CD4-positive, alpha-beta T cell treated with Interferon gamma for 1 hour (primary cell): ENCODE data around the gene CDYL2.
A peak's percentile ranks its signal among the peaks of the same experiment; 100 is the strongest.
"Not testable (repeated sequence)": the region's sequence is repeated elsewhere in the genome, so short reads cannot be mapped to it uniquely, and the experiment has no call there.

ENCODE experiments used
- DNase-seq: peaks from one replicate; pipeline ENCODE4 v3.0.0-alpha.2; 2020

CDYL2 gene

GRCh38 chr16:80806927-80807340, 2.5 kb upstream of the CDYL2 start:
- peak; percentile 29 for DNase-seq

- no peak for DNase-seq
Measured at GRCh38 chr16:80806289-80806688, 1.9 kb upstream of the CDYL2 start.

DNA sequence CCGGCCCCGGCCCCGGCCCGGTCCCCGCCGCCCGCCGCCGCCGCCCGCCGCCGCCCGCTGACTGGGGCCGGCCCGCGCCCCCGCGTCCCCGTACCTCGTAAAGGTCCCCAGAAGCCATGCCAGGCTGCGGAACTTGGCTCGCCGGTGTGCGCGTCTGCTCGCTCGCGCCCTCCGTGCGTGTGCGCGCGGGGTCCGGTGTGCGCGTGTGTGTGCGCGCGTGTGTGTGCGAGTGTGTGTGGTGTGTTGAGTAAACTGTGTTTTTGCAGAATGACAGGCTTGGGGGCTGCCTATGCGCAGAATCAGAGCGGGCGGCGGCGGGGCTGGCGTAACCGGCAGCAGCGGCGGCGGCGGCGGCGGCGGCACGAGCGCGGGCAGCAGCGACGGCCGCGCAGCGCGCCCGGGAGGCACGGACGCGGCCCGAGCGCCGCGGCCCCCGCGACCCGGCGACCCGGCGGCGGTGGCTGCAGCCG, 307 bp downstream of the CDYL2 start:
- DNase-seq: peak; percentile 55

- peak; percentile 34 for DNase-seq
Measured at GRCh38 chr16:80803339-80804055, 901 bp downstream of the CDYL2 start.

GRCh38 chr16:80802902-80803301, 1.5 kb downstream of the CDYL2 start:
- no peak for DNase-seq

- DNase-seq: no peak
Measured at GRCh38 chr16:80802138-80802537, 2.3 kb downstream of the CDYL2 start.

DNA sequence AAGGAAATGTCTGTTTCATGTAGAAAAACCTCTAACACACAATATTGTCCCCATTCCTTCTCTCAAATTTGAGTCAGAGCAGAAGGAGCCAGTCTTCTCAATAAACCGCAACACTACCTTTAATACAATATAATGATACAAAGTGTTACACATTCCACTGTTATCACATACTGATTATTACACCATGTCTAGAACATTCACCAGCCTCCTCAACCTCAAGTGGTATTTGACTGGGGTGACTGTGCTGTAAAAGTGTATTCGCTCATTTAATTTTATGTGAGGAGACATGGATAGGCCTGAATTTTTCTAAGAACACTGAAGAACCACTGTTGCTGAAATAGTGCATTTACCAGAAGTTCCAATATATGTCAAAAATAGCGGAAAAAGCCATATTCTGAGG, 10.3 kb downstream of the CDYL2 start:
- no peak for DNase-seq

GRCh38 chr16:80792031-80792430, 12.4 kb downstream of the CDYL2 start:
- no peak for DNase-seq

DNA sequence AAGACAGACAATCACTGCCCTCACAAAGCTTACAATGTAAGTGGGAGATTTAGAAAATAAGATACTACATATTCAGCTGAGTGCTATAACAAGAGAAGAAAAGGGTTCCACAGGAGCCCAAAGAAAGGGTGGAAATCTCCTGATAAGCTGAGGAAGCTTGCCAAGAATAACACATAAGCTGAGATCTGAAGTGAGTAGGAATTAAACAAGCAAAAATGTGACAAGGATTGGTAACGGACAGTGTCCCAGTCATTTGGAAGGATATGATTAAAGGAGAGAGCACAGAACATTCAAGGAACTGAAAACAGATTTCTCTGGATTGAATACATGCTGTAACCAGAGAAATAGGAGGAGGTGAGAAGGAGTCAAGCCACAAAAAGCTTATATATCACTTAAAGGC, 13.0 kb downstream of the CDYL2 start:
- DNase-seq: no peak

DNA sequence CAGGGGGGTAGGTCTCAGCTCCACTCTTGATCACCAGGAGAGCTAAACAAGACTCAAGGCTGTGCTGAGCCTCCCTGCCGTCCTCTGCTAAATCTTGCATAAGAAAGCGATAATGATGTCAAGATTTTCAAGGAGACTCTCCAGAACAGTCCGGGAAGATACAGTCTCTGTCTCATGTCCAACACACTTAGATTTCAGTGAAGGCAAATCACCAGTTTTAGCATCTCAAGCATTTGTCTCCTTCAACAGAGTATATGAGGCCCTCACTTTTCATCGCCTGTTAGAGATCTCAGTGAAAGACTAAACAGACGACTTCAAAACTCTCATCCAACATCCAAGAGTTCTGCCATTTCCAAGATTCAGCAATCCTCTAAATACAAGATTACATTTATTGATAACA, 13.6 kb downstream of the CDYL2 start:
- DNase-seq: no peak

GRCh38 chr16:80788027-80788426, 16.4 kb downstream of the CDYL2 start:
- DNase-seq: no peak

DNA sequence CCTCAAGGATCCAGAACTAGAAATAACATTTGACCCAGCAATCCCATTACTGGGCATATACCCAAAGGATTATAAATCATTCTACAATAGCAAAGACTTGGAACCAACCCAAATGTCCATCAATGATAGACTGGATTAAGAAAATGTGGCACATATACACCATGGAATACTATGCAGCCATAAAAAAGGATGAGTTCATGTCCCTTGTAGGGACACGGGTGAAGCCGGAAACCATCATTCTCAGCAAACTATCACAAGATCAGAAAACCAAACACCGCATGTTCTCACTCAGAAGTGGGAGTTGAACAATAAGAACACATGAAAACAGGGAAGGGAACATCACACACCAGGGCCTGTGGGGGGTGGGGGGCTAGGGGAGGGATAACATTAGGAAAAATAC, 17.8 kb downstream of the CDYL2 start:
- DNase-seq: not testable (repeated sequence)

DNA sequence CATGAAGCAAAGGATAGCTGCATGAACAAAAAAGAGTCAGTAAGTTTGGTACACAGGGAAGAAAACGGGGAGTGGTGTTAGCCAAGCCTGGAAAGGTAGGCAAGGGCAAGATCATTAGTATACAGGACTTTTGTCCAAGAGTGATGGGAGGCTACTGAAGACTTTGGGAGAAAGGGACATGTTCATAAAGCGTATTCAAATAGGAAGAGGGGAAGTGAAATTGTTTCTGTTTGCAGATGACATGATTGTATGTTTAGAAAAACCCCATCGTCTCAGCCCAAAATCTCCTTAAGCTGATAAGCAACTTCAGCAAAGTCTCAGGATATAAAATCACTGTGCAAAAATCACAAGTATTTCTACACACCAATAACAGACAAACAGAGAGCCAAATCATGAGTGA, 19.4 kb downstream of the CDYL2 start:
- DNase-seq: no peak

GRCh38 chr16:80778703-80779102, 25.7 kb downstream of the CDYL2 start:
- no peak for DNase-seq

DNA sequence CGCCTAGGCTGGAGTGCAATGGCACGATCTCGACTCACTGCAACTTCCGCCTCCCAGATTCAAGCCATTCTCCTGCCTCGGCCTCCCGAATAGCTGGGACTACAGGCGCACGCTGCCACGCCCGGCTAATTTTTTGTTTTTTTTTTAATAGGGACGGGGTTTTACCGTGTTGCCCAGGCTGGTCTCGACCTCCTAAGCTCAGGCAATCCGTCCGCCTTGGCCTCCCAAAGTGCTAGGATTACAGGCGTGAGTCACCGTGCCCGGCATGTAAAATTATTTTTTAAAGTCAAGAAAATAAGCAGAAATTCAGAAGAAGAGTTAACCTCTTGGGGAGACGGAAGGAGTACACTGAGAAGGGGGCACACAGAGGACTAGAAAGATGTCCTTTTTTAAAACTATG, 27.5 kb downstream of the CDYL2 start:
- DNase-seq: no peak

GRCh38 chr16:80775450-80775849, 28.9 kb downstream of the CDYL2 start:
- DNase-seq: no peak

DNA sequence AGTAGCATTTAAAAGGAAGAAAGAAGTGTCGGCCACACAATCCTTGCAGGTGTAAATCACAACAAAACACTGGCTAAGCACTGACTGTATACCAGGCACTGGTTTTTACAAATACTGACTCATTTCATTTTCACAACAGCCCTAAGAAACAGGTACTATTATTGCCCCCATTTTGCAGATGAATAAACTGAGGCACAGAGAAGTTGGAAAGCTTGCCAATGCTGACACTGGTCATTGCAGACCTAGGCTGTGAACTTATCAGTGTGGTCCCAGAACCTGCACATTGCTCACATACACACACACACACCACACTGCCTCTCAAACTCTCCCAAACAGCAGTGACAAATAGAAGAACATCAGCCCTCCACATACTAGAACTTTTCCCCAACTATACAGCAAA, 37.6 kb downstream of the CDYL2 start:
- DNase-seq: no peak

DNA sequence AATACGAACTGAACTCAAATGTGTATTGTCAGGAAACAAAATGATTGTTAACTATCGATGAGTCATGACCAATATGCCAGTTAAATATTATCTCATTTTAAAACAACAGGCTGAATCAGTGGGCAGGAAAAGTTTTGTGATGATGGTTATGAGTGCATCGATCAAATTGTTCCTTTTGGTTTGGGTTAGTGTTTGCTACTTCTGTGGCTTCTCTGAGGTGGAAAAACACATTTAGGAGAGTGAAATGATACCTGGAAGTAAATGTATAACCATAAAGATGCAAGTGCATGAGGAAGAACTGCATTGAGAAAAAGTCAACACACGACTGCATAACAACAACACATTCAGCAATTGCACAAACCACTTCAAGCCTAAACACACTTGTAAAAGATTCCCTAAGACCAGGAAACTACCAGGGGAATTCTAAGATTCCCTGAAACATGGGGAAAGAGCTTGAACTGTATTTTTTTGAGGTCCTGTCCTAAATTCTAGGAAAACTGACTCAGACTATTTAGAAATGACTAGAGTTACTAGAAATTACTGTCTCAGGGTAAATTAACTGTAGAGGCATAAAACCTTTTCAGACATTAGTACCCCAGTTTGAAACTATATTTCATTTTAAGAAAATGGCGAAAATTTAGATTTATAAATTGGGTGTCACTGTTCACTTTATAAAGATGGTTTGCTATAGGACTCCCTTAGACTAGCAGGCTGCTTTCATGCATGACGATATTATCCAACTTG, 44.8 kb downstream of the CDYL2 start:
- no peak for DNase-seq

- no peak for DNase-seq
Measured at GRCh38 chr16:80754476-80754875, 49.9 kb downstream of the CDYL2 start.

DNA sequence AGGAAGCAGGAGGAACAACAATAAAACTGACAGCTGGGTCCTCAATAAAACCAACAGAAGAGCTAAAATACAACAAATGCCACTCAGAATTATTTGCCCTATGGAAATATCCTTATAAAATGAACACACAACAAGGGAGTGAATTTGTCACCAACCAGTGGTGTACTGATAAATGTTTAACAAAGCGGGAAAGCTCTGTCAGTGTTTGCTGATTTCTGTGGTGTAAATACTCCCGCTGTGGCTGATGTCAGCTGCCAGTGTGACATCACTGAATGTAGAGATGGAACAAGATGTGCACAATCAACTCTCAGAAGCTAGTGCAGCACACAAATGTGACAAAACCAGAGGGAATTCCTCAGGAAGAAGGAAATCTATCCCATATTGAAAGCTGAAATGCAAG, 51.9 kb downstream of the CDYL2 start:
- no peak for DNase-seq

DNA sequence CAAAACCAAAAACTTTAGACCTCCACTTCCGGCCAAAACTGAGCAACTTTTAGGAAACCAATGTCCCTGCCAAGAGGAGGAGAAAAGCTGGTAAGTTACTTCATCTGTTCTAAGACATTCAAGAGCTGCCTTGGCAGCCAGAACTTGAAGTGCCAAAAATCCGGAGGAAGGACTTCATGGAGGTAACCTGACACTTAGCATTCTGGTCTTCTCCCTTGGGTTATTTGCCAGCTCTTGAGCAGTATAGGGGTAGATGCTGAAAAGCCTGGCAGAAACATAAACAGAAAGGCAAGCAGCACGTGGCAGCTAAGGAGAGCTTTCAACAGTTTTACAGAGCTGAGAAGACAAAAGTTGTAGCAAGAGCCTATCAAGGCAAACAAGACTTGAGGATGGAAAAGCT, 53.2 kb downstream of the CDYL2 start:
- DNase-seq: no peak

- DNase-seq: no peak
Measured at GRCh38 chr16:80746231-80746630, 58.2 kb downstream of the CDYL2 start.

GRCh38 chr16:80744856-80745255, 59.5 kb downstream of the CDYL2 start:
- DNase-seq: no peak

DNA sequence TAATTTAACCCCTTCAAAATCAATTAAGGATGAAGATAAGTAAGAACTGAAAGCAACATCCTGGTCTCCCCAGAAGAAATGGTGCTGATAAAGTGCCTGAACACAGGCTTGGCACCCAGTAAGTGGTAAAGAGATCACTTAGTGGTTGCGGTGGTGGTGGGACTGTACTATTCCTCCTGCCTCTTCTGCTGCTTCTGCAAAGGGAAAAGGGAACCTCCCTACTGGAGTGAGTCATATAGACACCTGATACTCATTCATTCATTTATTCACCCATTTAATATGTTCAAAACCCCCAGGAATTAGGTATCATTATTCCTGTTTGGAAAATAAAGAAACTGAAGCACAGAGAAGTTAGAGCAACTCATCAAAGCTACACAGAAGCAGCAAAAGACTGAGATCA, 60.6 kb downstream of the CDYL2 start:
- no peak for DNase-seq

DNA sequence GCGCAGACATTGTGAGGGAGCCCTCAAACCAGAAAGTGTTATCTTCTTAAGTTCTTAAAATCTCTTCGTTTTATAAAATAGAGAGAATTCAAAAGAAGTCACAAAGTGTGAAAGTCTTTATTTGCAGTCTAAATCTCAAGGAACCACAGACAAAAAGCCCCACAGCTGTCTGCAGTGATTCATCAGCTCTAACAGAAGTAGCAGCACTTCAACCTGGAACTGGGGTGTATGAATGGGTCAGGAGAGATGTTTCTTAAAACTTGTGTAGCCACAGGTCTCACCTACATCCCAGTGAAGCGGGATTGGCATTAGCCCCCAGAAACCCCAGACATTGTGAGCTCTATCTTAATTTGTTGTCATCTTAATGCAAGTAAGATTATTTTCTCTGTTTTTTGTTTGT, 61.1 kb downstream of the CDYL2 start:
- no peak for DNase-seq
